AG04450 (cell line): ENCODE measurements around the gene TRIOBP. TPM values are rescaled to one million over a fixed set of nuclear protein-coding genes. Genes with fewer than 3 reads are reported as not detected.
A peak's percentile ranks its signal among the peaks of the same experiment; 100 is the strongest.

Experiments used
- CTCF ChIA-PET: fragments of 300-600, 350-600 bp; formaldehyde crosslinking; extraction: SDS; loops from one replicate; lab custom pipeline; 2022; ENCODE audit warnings: antibody characterized with exemption, inconsistent platforms; lab: Charles Lee
- POLR2A ChIA-PET: fragments of 350-600 bp; formaldehyde crosslinking; extraction: SDS; loops from one replicate; lab custom pipeline; 2021; ENCODE audit warnings: antibody characterized with exemption, inconsistent platforms; lab: Yijun Ruan, JAX
- DNase-seq: peaks from one replicate; pipeline ENCODE4 v3.0.0-alpha.2; 2011; ENCODE audit warnings: low read depth, low spot score
- H3K27ac ChIP-seq: one replicate; pipeline ENCODE4 v1.5.1; 2012; ENCODE audit warnings: low read depth, low read length, control low read depth
- H3K27me3 ChIP-seq: one replicate; pipeline ENCODE4 v1.6.0; 2012; ENCODE audit warnings: low read length; ENCODE audit not compliant: control insufficient read depth, insufficient read depth
- H3K4me3 ChIP-seq: 2 replicates; pipeline ENCODE4 v1.5.1; 2011; ENCODE audit warnings: mild to moderate bottlenecking, low read depth, low read length, control low read depth
- H3K9me3 ChIP-seq: 2 replicates; pipeline ENCODE4 v1.5.1; 2012; ENCODE audit warnings: low read length; ENCODE audit not compliant: control insufficient read depth, insufficient read depth
- polyA plus RNA-seq: library from polyadenylated mRNA; depleted of rRNA; stranded (reverse); fragments of >200 nt; gene quantifications from 2 replicates; pipeline ENCODE4 v1.2.3, GENCODE V29; 2011
- TF ChIP-seq, protein P1 (sequence below): IDR thresholded peaks from 2 replicates; pipeline ENCODE4 v1.5.1; 2011; ENCODE audit warnings: low read depth, low read length, control low read depth, inconsistent platforms

TRIOBP gene
- polyA plus RNA-seq, 1 experiment: 37.0 TPM

DNA sequence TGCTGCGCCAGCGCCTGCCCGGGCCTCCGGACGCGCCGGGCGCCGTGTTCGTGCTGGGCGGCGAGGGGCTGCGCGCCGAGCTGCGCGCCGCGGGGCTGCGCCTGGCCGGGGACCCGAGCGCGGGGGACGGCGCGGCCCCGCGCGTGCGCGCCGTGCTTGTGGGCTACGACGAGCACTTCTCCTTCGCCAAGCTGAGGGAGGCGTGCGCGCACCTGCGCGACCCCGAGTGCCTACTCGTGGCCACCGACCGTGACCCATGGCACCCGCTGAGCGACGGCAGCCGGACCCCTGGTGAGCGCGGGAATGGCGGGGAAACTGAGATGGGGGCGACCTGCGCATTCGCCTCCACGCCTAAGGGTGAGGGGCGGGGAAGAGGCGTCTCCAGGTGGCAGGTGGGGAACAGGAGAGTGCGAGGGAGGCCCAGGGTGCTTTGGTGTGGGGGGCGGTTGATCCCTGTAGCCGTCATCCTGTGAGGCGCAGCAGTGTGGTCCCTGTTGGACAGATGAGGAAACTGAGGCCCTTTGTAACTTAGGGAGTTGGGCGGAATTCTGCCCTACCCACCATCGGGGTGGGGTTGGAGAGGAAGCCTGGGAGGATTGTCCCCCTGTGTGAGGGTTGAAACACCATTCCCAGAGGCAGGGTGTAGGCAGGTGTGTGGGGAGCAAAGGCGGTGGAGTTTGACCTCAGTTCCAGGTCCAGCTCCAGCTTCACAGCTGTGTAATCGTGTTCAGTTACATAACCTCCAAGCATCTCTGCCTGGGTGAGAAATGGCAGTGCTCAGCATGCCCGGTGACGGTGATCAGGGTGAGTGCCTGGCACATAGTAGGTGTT is 37.6 kb upstream of the TRIOBP start:
- H3K9me3 ChIP-seq: no peaks in the 10 kb centered on the region
- CTCF ChIA-PET: interaction anchor here (0.6 to 3.4 kb wide), 4 partner anchors 9 to 204 kb away, joined by 3 to 54 read pairs (median 4); no protein-coding TSS in a partner anchor
- TF ChIP-seq, protein P1, sequence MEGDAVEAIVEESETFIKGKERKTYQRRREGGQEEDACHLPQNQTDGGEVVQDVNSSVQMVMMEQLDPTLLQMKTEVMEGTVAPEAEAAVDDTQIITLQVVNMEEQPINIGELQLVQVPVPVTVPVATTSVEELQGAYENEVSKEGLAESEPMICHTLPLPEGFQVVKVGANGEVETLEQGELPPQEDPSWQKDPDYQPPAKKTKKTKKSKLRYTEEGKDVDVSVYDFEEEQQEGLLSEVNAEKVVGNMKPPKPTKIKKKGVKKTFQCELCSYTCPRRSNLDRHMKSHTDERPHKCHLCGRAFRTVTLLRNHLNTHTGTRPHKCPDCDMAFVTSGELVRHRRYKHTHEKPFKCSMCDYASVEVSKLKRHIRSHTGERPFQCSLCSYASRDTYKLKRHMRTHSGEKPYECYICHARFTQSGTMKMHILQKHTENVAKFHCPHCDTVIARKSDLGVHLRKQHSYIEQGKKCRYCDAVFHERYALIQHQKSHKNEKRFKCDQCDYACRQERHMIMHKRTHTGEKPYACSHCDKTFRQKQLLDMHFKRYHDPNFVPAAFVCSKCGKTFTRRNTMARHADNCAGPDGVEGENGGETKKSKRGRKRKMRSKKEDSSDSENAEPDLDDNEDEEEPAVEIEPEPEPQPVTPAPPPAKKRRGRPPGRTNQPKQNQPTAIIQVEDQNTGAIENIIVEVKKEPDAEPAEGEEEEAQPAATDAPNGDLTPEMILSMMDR: no peak
- no peaks in the 10 kb centered on the region for H3K27me3 ChIP-seq
- no peak for DNase-seq
- POLR2A ChIA-PET: interaction anchor here (1.2 to 3.9 kb wide), 7 partner anchors 10 to 93 kb away, joined by 4 to 46 read pairs (median 10); partner anchors contain the start of genes GGA1 and LGALS1
- H3K4me3 ChIP-seq: peak overlapping the region; percentile 78
- no peak overlapping the region for H3K27ac ChIP-seq

DNA sequence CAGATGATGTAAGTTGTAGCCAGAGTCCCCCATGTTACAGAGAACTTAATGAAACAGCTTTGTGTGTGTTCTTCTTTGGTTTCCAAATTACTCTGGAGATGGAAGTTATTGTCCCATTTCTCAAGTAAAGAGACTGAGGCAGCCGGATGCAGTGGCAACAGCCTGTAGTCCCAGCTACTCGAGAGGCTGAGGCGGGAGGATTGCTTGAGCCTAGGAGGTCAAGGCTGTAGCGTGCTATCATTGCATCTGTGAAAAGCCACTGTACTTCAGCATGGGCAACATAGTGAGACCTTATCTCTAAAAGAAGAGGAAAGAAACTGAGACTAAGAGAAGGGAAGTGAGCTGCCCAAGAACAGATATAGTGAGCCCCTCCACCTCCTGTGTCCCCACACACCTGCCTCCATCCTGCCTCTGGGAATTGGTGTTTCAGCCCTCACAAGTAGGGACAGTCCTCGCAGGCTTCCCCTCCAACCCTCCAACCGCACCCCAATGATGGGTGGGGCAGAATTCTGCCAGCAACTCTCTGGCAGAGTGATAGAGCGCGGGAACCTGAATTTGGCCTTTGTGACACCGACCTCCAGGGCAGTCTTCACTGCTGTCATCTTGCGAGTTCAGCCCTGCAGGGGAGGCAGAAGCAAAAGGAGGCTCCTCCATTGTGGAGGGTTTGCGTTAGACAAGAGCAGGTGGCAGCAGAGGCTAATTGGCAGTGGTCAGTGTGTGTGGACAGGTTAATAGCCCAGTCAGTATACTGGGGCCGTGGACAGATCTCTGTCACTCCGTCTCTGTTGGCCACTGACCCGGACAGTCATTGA is 36.7 kb upstream of the TRIOBP start:
- DNase-seq: no peak
- no peaks in the 10 kb centered on the region for H3K9me3 ChIP-seq
- ChIA-PET CTCF (interaction anchor here (0.6 to 3.4 kb wide), 6 partner anchors 8 to 203 kb away, joined by 3 to 54 read pairs (median 9); no protein-coding TSS in a partner anchor), POLR2A (interaction anchor here (3.9 kb wide), 2 partner anchors 15 to 21 kb away, joined by 38 to 46 read pairs; partner anchors contain the start of gene LGALS1)
- peak overlapping the region; percentile 78 for H3K4me3 ChIP-seq
- H3K27ac ChIP-seq: no peak overlapping the region
- TF ChIP-seq, protein P1: no peak
- no peaks in the 10 kb centered on the region for H3K27me3 ChIP-seq

- Histone ChIP-seq H3K27me3 (no peaks in the 10 kb centered on the region), H3K9me3 (no peaks in the 10 kb centered on the region), H3K4me3 (peak overlapping the region; percentile 17), H3K27ac (peak overlapping the region; percentile 92)
- ChIA-PET CTCF (interaction anchor here (1.3 to 2.1 kb wide), 3 partner anchors 11 to 20 kb away, joined by 3 to 18 read pairs (median 13); no protein-coding TSS in a partner anchor), POLR2A (interaction anchor here (1.3 to 3.9 kb wide), 4 partner anchors 9 to 20 kb away, joined by 10 to 52 read pairs (median 42); partner anchors contain the start of gene LGALS1)
- TF ChIP-seq, protein P1: no peak
- no peak for DNase-seq
Measured at GRCh38 chr22:37660709-37661045, 36.2 kb upstream of the TRIOBP start.

DNA sequence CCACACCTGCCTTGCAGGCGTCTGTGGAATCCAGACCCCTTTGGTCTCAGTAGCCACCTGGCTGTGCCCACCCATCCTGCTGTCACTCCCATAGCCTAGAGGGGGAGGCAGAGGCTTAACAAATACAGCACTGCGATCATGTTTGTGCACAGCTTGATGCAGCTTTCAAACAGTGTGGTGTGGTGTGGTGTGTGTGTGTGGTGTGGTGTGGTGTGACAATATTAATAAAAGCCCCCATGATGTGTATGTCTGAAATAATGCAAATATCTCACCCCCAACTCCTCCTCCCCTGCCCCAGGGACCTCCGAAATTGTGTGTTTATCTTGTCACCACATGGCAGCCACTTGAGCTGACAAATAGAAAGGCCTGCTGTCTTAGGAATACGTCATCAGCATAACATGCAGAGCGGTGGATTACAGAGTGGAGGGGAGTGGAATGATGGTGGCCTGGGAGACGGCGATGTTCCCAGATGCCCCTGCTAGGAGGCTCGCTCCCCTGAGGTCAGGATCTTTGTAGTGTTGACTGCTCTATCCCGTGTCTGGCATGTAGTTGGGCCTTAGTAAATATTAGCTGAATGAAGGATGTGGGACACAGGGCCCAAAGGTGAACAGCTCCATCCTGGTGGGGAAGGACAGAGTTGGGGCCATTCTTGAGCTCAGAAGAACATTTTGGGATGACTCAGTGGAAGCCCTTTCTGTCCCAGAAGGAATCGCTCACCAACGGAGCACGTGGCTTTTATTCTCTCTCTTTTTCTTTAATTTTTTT is 35.5 kb upstream of the TRIOBP start:
- POLR2A ChIA-PET: interaction anchor here (1.3 to 3.9 kb wide), 4 partner anchors 8 to 19 kb away, joined by 7 to 52 read pairs (median 24); partner anchors contain the start of gene LGALS1
- TF ChIP-seq, protein P1: peak; percentile 60

More for the DNA sequence above, 35.5 kb upstream of the TRIOBP start:
- no peaks in the 10 kb centered on the region for H3K9me3 ChIP-seq
- DNase-seq: peak; percentile 59
- peak overlapping the region; percentile 92 for H3K27ac ChIP-seq
- H3K27me3 ChIP-seq: no peaks in the 10 kb centered on the region
- CTCF ChIA-PET: interaction anchor here (0.6 to 2.1 kb wide), 13 partner anchors 9 to 202 kb away, joined by 3 to 18 read pairs (median 3); partner anchors contain the start of gene TRIOBP
- H3K4me3 ChIP-seq: peak overlapping the region; percentile 17
